ENCODE data around the gene TNS3. TPM values are rescaled to one million over a fixed set of nuclear protein-coding genes. Genes with fewer than 3 reads are reported as not detected.
A peak's percentile ranks its signal among the peaks of the same experiment; 100 is the strongest.

The TNS3 gene
- polyA plus RNA-seq, 1 donor: 66.7 TPM

GRCh38 chr7:47371317-47371716 is 210.6 kb downstream of the TNS3 start:
- Histone ChIP-seq H3K27me3 (ENCODE audit: control insufficient read depth, insufficient read depth, low read length) (no peaks in the 10 kb centered on the region), H3K36me3 (ENCODE audit: control insufficient read depth, insufficient read depth, low read length) (peaks cover 57% of the 10 kb centered on the region), H3K4me3 (ENCODE audit: low read length) (no peak overlapping the region), H3K27ac (ENCODE audit: low read length) (peak overlapping the region; percentile 4), H3K9me3 (ENCODE audit: control insufficient read depth, low read depth, low read length) (no peaks in the 10 kb centered on the region), H3K4me1 (ENCODE audit: control insufficient read depth, insufficient read depth, low read length) (peaks cover 17% of the 10 kb centered on the region)
- no CpG with 5 or more reads among the region's 1 CpG for WGBS (ENCODE audit: insufficient coverage, low lambda C conversion rate)
- DNase-seq: no peak

- H3K4me3 ChIP-seq (ENCODE audit: low read length): no peak overlapping the region
- no peak for DNase-seq
- H3K36me3 ChIP-seq (ENCODE audit: control insufficient read depth, insufficient read depth, low read length): peaks cover 56% of the 10 kb centered on the region
- H3K27ac ChIP-seq (ENCODE audit: low read length): no peak overlapping the region
- WGBS (ENCODE audit: insufficient coverage, low lambda C conversion rate): no CpG with 5 or more reads among the region's 15 CpGs
- H3K4me1 ChIP-seq (ENCODE audit: control insufficient read depth, insufficient read depth, low read length): peaks cover 17% of the 10 kb centered on the region
- no peaks in the 10 kb centered on the region for H3K27me3 ChIP-seq (ENCODE audit: control insufficient read depth, insufficient read depth, low read length)
- H3K9me3 ChIP-seq (ENCODE audit: control insufficient read depth, low read depth, low read length): no peaks in the 10 kb centered on the region
Observed at GRCh38 chr7:47370461-47371042, 211.4 kb downstream of the TNS3 start.

- Histone ChIP-seq H3K27ac (ENCODE audit: low read length) (no peak overlapping the region), H3K27me3 (ENCODE audit: control insufficient read depth, insufficient read depth, low read length) (no peaks in the 10 kb centered on the region), H3K9me3 (ENCODE audit: control insufficient read depth, low read depth, low read length) (no peaks in the 10 kb centered on the region), H3K4me1 (ENCODE audit: control insufficient read depth, insufficient read depth, low read length) (peaks cover 17% of the 10 kb centered on the region), H3K4me3 (ENCODE audit: low read length) (no peak overlapping the region), H3K36me3 (ENCODE audit: control insufficient read depth, insufficient read depth, low read length) (peaks cover 55% of the 10 kb centered on the region)
- no CpG with 5 or more reads among the region's 3 CpGs for WGBS (ENCODE audit: insufficient coverage, low lambda C conversion rate)
- DNase-seq: no peak
Observed at GRCh38 chr7:47369736-47370135, 212.2 kb downstream of the TNS3 start.

GRCh38 chr7:47368190-47368812 is 213.6 kb downstream of the TNS3 start:
- no peak overlapping the region for H3K4me3 ChIP-seq (ENCODE audit: low read length)
- H3K27me3 ChIP-seq (ENCODE audit: control insufficient read depth, insufficient read depth, low read length): no peaks in the 10 kb centered on the region
- no peak overlapping the region for H3K27ac ChIP-seq (ENCODE audit: low read length)
- peaks cover 67% of the 10 kb centered on the region for H3K36me3 ChIP-seq (ENCODE audit: control insufficient read depth, insufficient read depth, low read length)
- H3K4me1 ChIP-seq (ENCODE audit: control insufficient read depth, insufficient read depth, low read length): peaks cover 17% of the 10 kb centered on the region
- no peak for DNase-seq
- WGBS (ENCODE audit: insufficient coverage, low lambda C conversion rate): no CpG with 5 or more reads among the region's 18 CpGs
- H3K9me3 ChIP-seq (ENCODE audit: control insufficient read depth, low read depth, low read length): no peaks in the 10 kb centered on the region

GRCh38 chr7:47367369-47367768 is 214.5 kb downstream of the TNS3 start:
- Histone ChIP-seq H3K9me3 (ENCODE audit: control insufficient read depth, low read depth, low read length) (no peaks in the 10 kb centered on the region), H3K27ac (ENCODE audit: low read length) (no peak overlapping the region), H3K4me3 (ENCODE audit: low read length) (no peak overlapping the region), H3K27me3 (ENCODE audit: control insufficient read depth, insufficient read depth, low read length) (no peaks in the 10 kb centered on the region), H3K4me1 (ENCODE audit: control insufficient read depth, insufficient read depth, low read length) (peaks cover 10% of the 10 kb centered on the region), H3K36me3 (ENCODE audit: control insufficient read depth, insufficient read depth, low read length) (peaks cover 70% of the 10 kb centered on the region)
- no peak for DNase-seq
- WGBS (ENCODE audit: insufficient coverage, low lambda C conversion rate): no CpG with 5 or more reads among the region's 5 CpGs

GRCh38 chr7:47366960-47367359 is 215.0 kb downstream of the TNS3 start:
- no peak for DNase-seq
- H3K36me3 ChIP-seq (ENCODE audit: control insufficient read depth, insufficient read depth, low read length): peaks cover 74% of the 10 kb centered on the region
- peaks cover 6% of the 10 kb centered on the region for H3K4me1 ChIP-seq (ENCODE audit: control insufficient read depth, insufficient read depth, low read length)
- H3K9me3 ChIP-seq (ENCODE audit: control insufficient read depth, low read depth, low read length): no peaks in the 10 kb centered on the region
- WGBS (ENCODE audit: insufficient coverage, low lambda C conversion rate): no CpG with 5 or more reads among the region's 8 CpGs
- H3K27ac ChIP-seq (ENCODE audit: low read length): no peak overlapping the region
- H3K4me3 ChIP-seq (ENCODE audit: low read length): no peak overlapping the region
- no peaks in the 10 kb centered on the region for H3K27me3 ChIP-seq (ENCODE audit: control insufficient read depth, insufficient read depth, low read length)

GRCh38 chr7:47366211-47366610 is 215.7 kb downstream of the TNS3 start:
- Histone ChIP-seq H3K27me3 (ENCODE audit: control insufficient read depth, insufficient read depth, low read length) (no peaks in the 10 kb centered on the region), H3K4me3 (ENCODE audit: low read length) (no peak overlapping the region), H3K4me1 (ENCODE audit: control insufficient read depth, insufficient read depth, low read length) (no peaks in the 10 kb centered on the region), H3K9me3 (ENCODE audit: control insufficient read depth, low read depth, low read length) (no peaks in the 10 kb centered on the region), H3K36me3 (ENCODE audit: control insufficient read depth, insufficient read depth, low read length) (peaks cover 78% of the 10 kb centered on the region), H3K27ac (ENCODE audit: low read length) (no peak overlapping the region)
- DNase-seq: no peak
- WGBS (ENCODE audit: insufficient coverage, low lambda C conversion rate): no CpG with 5 or more reads among the region's 7 CpGs

GRCh38 chr7:47362984-47363383 is 218.9 kb downstream of the TNS3 start:
- peaks cover 5% of the 10 kb centered on the region for H3K4me1 ChIP-seq (ENCODE audit: control insufficient read depth, insufficient read depth, low read length)
- no peaks in the 10 kb centered on the region for H3K27me3 ChIP-seq (ENCODE audit: control insufficient read depth, insufficient read depth, low read length)
- DNase-seq: no peak
- H3K36me3 ChIP-seq (ENCODE audit: control insufficient read depth, insufficient read depth, low read length): peaks cover 72% of the 10 kb centered on the region
- no peak overlapping the region for H3K4me3 ChIP-seq (ENCODE audit: low read length)
- no peaks in the 10 kb centered on the region for H3K9me3 ChIP-seq (ENCODE audit: control insufficient read depth, low read depth, low read length)
- 82% methylated on average over 1 of the region's 1 CpG for WGBS (ENCODE audit: insufficient coverage, low lambda C conversion rate)
- no peak overlapping the region for H3K27ac ChIP-seq (ENCODE audit: low read length)

GRCh38 chr7:47361746-47362215 is 220.1 kb downstream of the TNS3 start:
- Histone ChIP-seq H3K4me1 (ENCODE audit: control insufficient read depth, insufficient read depth, low read length) (peaks cover 17% of the 10 kb centered on the region), H3K27ac (ENCODE audit: low read length) (no peak overlapping the region), H3K9me3 (ENCODE audit: control insufficient read depth, low read depth, low read length) (no peaks in the 10 kb centered on the region), H3K27me3 (ENCODE audit: control insufficient read depth, insufficient read depth, low read length) (no peaks in the 10 kb centered on the region), H3K36me3 (ENCODE audit: control insufficient read depth, insufficient read depth, low read length) (peaks cover 60% of the 10 kb centered on the region), H3K4me3 (ENCODE audit: low read length) (no peak overlapping the region)
- DNase-seq: no peak
- WGBS (ENCODE audit: insufficient coverage, low lambda C conversion rate): 89% methylated on average over 1 of the region's 4 CpGs

GRCh38 chr7:47361236-47361635 is 220.7 kb downstream of the TNS3 start:
- H3K9me3 ChIP-seq (ENCODE audit: control insufficient read depth, low read depth, low read length): no peaks in the 10 kb centered on the region
- no peak for DNase-seq
- WGBS (ENCODE audit: insufficient coverage, low lambda C conversion rate): no CpG with 5 or more reads among the region's 5 CpGs

More at GRCh38 chr7:47361236-47361635, 220.7 kb downstream of the TNS3 start:
- Histone ChIP-seq H3K4me1 (ENCODE audit: control insufficient read depth, insufficient read depth, low read length) (peaks cover 22% of the 10 kb centered on the region), H3K27ac (ENCODE audit: low read length) (no peak overlapping the region), H3K27me3 (ENCODE audit: control insufficient read depth, insufficient read depth, low read length) (no peaks in the 10 kb centered on the region), H3K4me3 (ENCODE audit: low read length) (no peak overlapping the region), H3K36me3 (ENCODE audit: control insufficient read depth, insufficient read depth, low read length) (peaks cover 55% of the 10 kb centered on the region)

Data from large intestine (tissue), 3 donors.